Measurements from ENCODE around the gene COL23A1.
"Not testable (repeated sequence)": the region's sequence is repeated elsewhere in the genome, so short reads cannot be mapped to it uniquely, and the experiment has no call there.

COL23A1 gene

GRCh38 chr5:178245389-178245788 lies 344.8 kb downstream of the COL23A1 start:
- no peaks in the 10 kb centered on the region; the same call in 1 of the 2 replicates for H3K27me3 ChIP-seq (ENCODE audit: control insufficient read depth, insufficient read depth, low read length)
- no peaks in the 10 kb centered on the region for H3K9me3 ChIP-seq (ENCODE audit: control insufficient read depth, insufficient read depth, low read length)
- H3K27ac ChIP-seq (ENCODE audit: low read depth, low read length) = no peak overlapping the region
- H3K36me3 ChIP-seq (ENCODE audit: control insufficient read depth, insufficient read depth, low read length) = no peaks in the 10 kb centered on the region
- no peak overlapping the region for H3K9ac ChIP-seq (ENCODE audit: low read depth, low read length)
- no peaks in the 10 kb centered on the region for H3K4me1 ChIP-seq (ENCODE audit: control insufficient read depth, insufficient read depth, low read length)
- H3K4me3 ChIP-seq (ENCODE audit: low read depth, low read length) = no peak overlapping the region

DNA sequence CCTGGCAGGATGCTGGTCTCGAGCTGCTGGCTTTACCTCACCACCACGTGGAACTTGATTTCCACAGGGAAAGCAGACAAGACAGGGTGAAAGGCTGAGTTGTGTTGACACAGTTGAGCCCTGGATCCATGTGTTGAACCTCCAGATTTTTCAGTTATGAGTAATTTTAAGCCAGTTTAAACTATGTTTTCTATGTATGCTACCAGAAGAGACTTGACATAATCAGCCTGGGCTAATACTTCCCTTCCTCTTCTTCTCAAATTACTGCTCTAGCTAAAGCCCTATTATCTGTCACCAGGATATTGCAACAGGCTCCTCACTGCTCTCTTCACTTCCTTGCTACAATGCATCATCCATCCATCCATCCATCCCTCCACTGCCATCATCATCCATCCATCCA lies 345.6 kb downstream of the COL23A1 start:
- Histone ChIP-seq H3K4me3 (ENCODE audit: low read depth, low read length) (no peak overlapping the region), H3K4me1 (ENCODE audit: control insufficient read depth, insufficient read depth, low read length) (no peaks in the 10 kb centered on the region), H3K27me3 (ENCODE audit: control insufficient read depth, insufficient read depth, low read length) (no peaks in the 10 kb centered on the region; the same call in 1 of the 2 replicates), H3K27ac (ENCODE audit: low read depth, low read length) (no peak overlapping the region), H3K9ac (ENCODE audit: low read depth, low read length) (no peak overlapping the region), H3K36me3 (ENCODE audit: control insufficient read depth, insufficient read depth, low read length) (no peaks in the 10 kb centered on the region), H3K9me3 (ENCODE audit: control insufficient read depth, insufficient read depth, low read length) (no peaks in the 10 kb centered on the region)

- Histone ChIP-seq H3K27me3 (ENCODE audit: control insufficient read depth, insufficient read depth, low read length) (no peaks in the 10 kb centered on the region; the same call in 1 of the 2 replicates), H3K9me3 (ENCODE audit: control insufficient read depth, insufficient read depth, low read length) (no peaks in the 10 kb centered on the region), H3K4me3 (ENCODE audit: low read depth, low read length) (no peak overlapping the region), H3K27ac (ENCODE audit: low read depth, low read length) (no peak overlapping the region), H3K9ac (ENCODE audit: low read depth, low read length) (no peak overlapping the region), H3K4me1 (ENCODE audit: control insufficient read depth, insufficient read depth, low read length) (no peaks in the 10 kb centered on the region), H3K36me3 (ENCODE audit: control insufficient read depth, insufficient read depth, low read length) (no peaks in the 10 kb centered on the region)
These were observed 347.8 kb downstream of the COL23A1 start for GRCh38 chr5:178242416-178242815.

DNA sequence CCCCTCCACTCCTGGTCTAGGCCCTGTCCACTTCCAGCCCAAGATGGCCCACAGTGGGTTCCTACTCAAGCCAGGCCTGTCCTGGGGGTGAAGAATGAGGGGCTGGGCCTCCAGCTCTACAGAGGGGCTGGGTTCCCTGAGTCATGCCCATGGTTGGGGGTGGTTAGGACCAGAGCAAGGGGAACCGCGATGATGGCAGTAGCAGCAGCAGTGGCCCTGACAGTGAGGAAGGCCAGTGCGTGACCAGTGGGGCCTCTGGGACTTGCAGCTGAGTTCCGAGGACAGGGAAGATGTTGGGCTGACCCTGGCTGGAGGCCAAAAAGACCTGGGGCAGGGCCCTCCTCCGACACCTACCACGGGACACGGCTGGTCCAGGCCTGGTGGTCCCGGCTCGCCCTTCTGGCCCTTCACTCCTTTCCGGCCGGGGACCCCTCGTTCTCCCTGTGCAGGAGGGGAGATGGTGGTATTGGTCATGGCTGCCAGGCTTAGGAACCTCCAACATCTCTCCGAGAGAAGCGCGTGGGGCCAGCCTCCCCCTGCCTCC lies 348.4 kb downstream of the COL23A1 start:
- Histone ChIP-seq H3K9me3 (ENCODE audit: control insufficient read depth, insufficient read depth, low read length) (no peaks in the 10 kb centered on the region), H3K4me3 (ENCODE audit: low read depth, low read length) (no peak overlapping the region), H3K27me3 (ENCODE audit: control insufficient read depth, insufficient read depth, low read length) (no peaks in the 10 kb centered on the region), H3K4me1 (ENCODE audit: control insufficient read depth, insufficient read depth, low read length) (no peaks in the 10 kb centered on the region), H3K27ac (ENCODE audit: low read depth, low read length) (no peak overlapping the region), H3K9ac (ENCODE audit: low read depth, low read length) (no peak overlapping the region), H3K36me3 (ENCODE audit: control insufficient read depth, insufficient read depth, low read length) (no peaks in the 10 kb centered on the region)

GRCh38 chr5:178241231-178241663 lies 348.9 kb downstream of the COL23A1 start:
- no peak overlapping the region for H3K4me3 ChIP-seq (ENCODE audit: low read depth, low read length)
- no peaks in the 10 kb centered on the region for H3K4me1 ChIP-seq (ENCODE audit: control insufficient read depth, insufficient read depth, low read length)

DNA sequence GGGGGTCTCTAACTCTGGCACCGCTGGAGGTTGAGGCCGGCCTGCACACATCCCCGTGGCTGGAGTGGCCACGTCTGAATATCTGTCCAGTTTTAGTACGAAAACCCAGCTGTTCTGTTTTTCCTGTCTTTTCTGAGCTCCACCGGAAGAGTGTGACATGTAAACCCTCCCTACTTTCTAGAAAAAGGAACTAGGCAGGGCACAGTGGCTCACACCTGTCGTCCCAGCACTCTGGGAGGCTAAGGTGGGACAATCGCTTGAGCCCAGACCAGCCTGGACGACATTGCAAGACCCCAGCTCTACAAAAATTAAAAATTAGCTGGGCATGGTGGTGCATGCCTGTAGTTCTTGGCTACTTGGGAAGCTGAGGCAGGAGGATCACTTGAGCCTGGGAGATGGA lies 349.4 kb downstream of the COL23A1 start:
- Histone ChIP-seq H3K27ac (ENCODE audit: low read depth, low read length) (no peak overlapping the region), H3K9me3 (ENCODE audit: control insufficient read depth, insufficient read depth, low read length) (no peaks in the 10 kb centered on the region), H3K4me1 (ENCODE audit: control insufficient read depth, insufficient read depth, low read length) (no peaks in the 10 kb centered on the region), H3K36me3 (ENCODE audit: control insufficient read depth, insufficient read depth, low read length) (no peaks in the 10 kb centered on the region), H3K4me3 (ENCODE audit: low read depth, low read length) (no peak overlapping the region), H3K9ac (ENCODE audit: low read depth, low read length) (no peak overlapping the region), H3K27me3 (ENCODE audit: control insufficient read depth, insufficient read depth, low read length) (no peaks in the 10 kb centered on the region)

More at GRCh38 chr5:178241231-178241663, 348.9 kb downstream of the COL23A1 start:
- Histone ChIP-seq H3K9me3 (ENCODE audit: control insufficient read depth, insufficient read depth, low read length) (no peaks in the 10 kb centered on the region), H3K36me3 (ENCODE audit: control insufficient read depth, insufficient read depth, low read length) (no peaks in the 10 kb centered on the region), H3K27me3 (ENCODE audit: control insufficient read depth, insufficient read depth, low read length) (no peaks in the 10 kb centered on the region), H3K27ac (ENCODE audit: low read depth, low read length) (no peak overlapping the region), H3K9ac (ENCODE audit: low read depth, low read length) (no peak overlapping the region)

GRCh38 chr5:178240341-178240741 lies 349.9 kb downstream of the COL23A1 start:
- H3K27ac ChIP-seq (ENCODE audit: low read depth, low read length) = no peak overlapping the region
- H3K4me3 ChIP-seq (ENCODE audit: low read depth, low read length) = no peak overlapping the region
- no peaks in the 10 kb centered on the region for H3K36me3 ChIP-seq (ENCODE audit: control insufficient read depth, insufficient read depth, low read length)
- no peaks in the 10 kb centered on the region for H3K4me1 ChIP-seq (ENCODE audit: control insufficient read depth, insufficient read depth, low read length)
- H3K9me3 ChIP-seq (ENCODE audit: control insufficient read depth, insufficient read depth, low read length) = no peaks in the 10 kb centered on the region
- no peaks in the 10 kb centered on the region for H3K27me3 ChIP-seq (ENCODE audit: control insufficient read depth, insufficient read depth, low read length)
- H3K9ac ChIP-seq (ENCODE audit: low read depth, low read length) = no peak overlapping the region

GRCh38 chr5:178239626-178240301 lies 350.4 kb downstream of the COL23A1 start:
- H3K27me3 ChIP-seq (ENCODE audit: control insufficient read depth, insufficient read depth, low read length); H3K36me3 ChIP-seq (ENCODE audit: control insufficient read depth, insufficient read depth, low read length); H3K9ac ChIP-seq (ENCODE audit: low read depth, low read length); H3K27ac ChIP-seq (ENCODE audit: low read depth, low read length); H3K9me3 ChIP-seq (ENCODE audit: control insufficient read depth, insufficient read depth, low read length); H3K4me1 ChIP-seq (ENCODE audit: control insufficient read depth, insufficient read depth, low read length); H3K4me3 ChIP-seq (ENCODE audit: low read depth, low read length): not testable (repeated sequence)

DNA sequence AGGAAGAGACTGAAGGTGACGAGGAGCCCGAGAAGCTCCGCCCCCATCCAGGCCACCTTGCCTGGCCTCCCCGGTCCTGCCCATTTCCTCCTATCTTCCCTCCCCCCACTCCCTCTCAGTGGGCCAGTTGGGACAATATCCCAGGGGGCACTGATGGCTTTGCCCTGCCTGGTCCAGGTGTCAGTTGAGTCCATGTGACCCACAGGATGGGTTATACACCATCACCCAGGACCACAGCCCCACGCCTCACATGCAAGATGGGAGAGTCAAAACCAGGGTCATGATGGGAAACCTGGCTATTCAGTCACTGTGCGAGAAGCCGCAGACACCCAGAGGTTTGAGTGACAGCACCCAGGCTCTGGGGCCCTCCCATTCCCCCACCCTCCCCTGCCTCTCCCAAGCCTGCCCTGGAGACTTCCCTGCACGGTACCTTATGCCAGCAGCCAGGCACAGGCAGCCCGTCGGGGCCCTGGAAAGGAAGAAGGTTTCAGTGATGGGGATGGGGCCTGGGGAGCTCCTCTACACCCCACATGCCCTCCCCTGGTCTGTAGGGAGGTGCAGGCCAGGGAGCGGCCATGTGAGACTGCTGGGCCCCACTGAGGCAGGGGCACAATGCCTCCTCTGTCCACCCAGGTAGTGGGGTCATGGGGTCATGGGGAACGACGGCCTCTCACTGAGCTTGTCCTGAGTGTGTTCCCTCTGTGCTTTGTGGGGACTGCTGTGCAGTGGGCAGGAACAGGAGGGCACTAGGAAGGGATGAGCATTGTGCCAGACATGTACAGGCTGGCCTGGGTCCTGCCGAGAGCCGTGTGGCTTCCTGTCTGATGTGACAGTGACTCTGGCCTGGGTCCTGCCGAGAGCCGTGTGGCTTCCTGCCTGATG lies 351.2 kb downstream of the COL23A1 start:
- no peaks in the 10 kb centered on the region for H3K27me3 ChIP-seq (ENCODE audit: control insufficient read depth, insufficient read depth, low read length)
- no peak overlapping the region for H3K27ac ChIP-seq (ENCODE audit: low read depth, low read length)
- no peak overlapping the region for H3K9ac ChIP-seq (ENCODE audit: low read depth, low read length)
- no peaks in the 10 kb centered on the region; the same call in 1 of the 2 replicates for H3K4me1 ChIP-seq (ENCODE audit: control insufficient read depth, insufficient read depth, low read length)
- H3K4me3 ChIP-seq (ENCODE audit: low read depth, low read length) = no peak overlapping the region
- H3K9me3 ChIP-seq (ENCODE audit: control insufficient read depth, insufficient read depth, low read length) = no peaks in the 10 kb centered on the region
- no peaks in the 10 kb centered on the region for H3K36me3 ChIP-seq (ENCODE audit: control insufficient read depth, insufficient read depth, low read length)

GRCh38 chr5:178238313-178238635 lies 351.9 kb downstream of the COL23A1 start:
- Histone ChIP-seq H3K9me3 (ENCODE audit: control insufficient read depth, insufficient read depth, low read length) (no peaks in the 10 kb centered on the region), H3K27me3 (ENCODE audit: control insufficient read depth, insufficient read depth, low read length) (no peaks in the 10 kb centered on the region), H3K4me1 (ENCODE audit: control insufficient read depth, insufficient read depth, low read length) (no peaks in the 10 kb centered on the region; the same call in 1 of the 2 replicates), H3K9ac (ENCODE audit: low read depth, low read length) (no peak overlapping the region), H3K4me3 (ENCODE audit: low read depth, low read length) (no peak overlapping the region), H3K36me3 (ENCODE audit: control insufficient read depth, insufficient read depth, low read length) (no peaks in the 10 kb centered on the region), H3K27ac (ENCODE audit: low read depth, low read length) (no peak overlapping the region)

All from HUES48 (cell line).